Posterior cingulate gyrus (tissue), 11 donors: ENCODE data around the gene NQO2.
A peak's percentile ranks its signal among the peaks of the same experiment; 100 is the strongest.
"Not testable (repeated sequence)": the region's sequence is repeated elsewhere in the genome, so short reads cannot be mapped to it uniquely, and the experiment has no call there.

Experiments
- DNase-seq, 10 donors: peaks; one replicate each; pipeline versions ENCODE4 v3.0.0 to v3.0.0-alpha.2; 2020 to 2021; ENCODE audit warnings: mixed read lengths in 3 of 10
- intact Hi-C: fragments of 100-400 bp; cut with DNase I; formaldehyde crosslinking; loops from one replicate; pipeline ENCODE4 v1.15.1; 2023

Gene NQO2

DNA sequence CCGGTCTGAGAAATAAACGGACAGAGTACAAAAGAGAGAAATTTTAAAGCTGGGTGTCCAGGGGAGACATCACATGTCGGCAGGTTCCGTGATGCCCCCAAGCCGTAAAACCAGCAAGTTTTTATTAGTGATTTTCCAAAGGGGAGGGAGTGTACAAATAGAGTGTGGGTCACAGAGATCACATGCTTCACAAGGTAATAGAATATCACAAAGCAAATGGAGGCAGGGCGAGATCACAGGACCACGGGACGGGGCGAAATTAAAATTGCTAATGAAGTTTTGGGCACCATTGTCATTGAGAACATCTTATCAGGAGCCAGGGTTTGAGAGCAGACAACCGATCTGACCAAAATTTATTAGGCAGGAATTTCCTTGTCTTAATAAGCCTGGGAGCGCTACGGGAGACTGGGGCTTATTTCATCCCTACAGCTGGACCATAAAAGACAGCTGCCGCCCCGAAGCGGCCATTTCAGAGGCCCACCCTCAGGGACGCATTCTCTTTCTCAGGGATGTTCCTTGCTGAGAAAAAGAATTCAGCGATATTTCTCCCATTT is 9.1 kb downstream of the NQO2 start:
- intact Hi-C loops = not testable (repeated sequence)
- DNase-seq = peak in 1 of 10 donors; percentile 17

DNA sequence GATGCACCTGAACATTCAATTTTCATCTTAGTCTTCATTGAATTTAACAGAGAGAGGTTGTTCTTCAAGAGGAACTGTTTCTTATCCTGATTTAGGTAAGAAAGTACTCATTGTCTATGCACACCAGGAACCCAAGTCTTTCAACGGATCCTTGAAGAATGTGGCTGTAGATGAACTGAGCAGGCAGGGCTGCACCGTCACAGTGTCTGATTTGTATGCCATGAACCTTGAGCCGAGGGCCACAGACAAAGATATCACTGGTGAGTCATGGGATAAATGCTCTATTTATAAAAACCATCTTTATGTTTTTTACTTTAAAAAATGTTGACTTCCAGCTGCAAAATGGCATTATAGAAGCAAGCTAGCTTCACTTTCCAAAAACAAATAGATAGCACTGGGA is 10.2 kb downstream of the NQO2 start:
- intact Hi-C loops = no loop called here
- no peak for DNase-seq

DNA sequence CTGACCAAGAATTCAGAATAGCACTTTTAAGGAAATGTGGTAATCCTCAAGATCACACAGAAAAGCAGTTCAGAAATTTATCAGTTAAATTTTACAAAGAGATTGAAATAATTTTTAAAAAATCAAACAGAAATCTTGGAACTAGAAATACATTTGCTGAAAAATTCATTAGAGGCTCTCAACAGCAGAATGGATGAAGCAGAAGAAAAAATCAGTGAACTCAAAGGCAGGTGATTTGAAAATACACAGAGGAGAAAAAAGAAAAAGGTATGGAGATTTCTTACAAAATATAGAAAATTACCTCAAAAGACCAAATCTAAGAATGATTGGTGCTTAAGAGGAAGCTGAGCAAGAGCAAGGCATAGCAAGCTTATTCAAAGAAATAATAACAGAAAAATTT is 11.5 kb downstream of the NQO2 start:
- no peak for DNase-seq
- intact Hi-C loops = no loop called here

DNA sequence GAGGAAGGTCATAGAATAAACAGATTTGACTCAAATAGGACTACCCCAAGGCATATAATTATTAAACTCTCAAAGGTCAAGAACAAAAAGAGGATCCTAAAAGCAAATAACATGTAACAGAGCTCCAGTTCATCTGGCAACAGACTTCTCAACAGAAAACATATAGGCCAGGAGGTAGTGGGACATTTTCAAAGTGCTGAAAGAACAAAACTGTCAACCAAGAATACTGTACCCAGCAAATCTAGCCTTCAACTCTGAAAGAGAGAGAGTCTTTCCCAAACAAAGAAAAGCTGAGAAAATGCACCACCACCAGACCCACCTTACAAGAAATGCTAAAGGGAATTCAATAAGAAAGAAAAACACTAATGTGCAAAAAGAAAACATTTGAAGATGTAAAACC is 11.9 kb downstream of the NQO2 start:
- no peak for DNase-seq
- intact Hi-C loops = no loop called here

DNA sequence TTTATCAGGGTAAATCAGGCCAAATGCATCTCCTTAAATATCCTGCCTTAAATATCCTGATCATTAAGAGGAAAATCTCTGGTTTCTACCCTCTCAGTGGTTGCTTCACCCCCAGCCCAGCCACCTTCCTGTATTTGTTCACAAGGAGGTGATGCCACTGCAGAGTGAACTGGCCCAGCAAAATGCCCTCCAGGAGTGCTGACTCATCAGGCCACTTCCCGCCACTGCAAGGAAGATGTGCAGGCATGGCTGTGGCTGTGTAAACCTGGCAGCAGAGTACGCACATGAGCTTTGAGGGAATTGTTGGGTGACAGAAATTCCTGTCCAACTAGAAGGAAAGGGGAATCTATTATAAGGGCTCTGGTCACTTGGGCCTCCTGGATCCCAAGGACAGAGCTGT is 13.8 kb downstream of the NQO2 start:
- no peak for DNase-seq
- intact Hi-C loops = no loop called here

DNA sequence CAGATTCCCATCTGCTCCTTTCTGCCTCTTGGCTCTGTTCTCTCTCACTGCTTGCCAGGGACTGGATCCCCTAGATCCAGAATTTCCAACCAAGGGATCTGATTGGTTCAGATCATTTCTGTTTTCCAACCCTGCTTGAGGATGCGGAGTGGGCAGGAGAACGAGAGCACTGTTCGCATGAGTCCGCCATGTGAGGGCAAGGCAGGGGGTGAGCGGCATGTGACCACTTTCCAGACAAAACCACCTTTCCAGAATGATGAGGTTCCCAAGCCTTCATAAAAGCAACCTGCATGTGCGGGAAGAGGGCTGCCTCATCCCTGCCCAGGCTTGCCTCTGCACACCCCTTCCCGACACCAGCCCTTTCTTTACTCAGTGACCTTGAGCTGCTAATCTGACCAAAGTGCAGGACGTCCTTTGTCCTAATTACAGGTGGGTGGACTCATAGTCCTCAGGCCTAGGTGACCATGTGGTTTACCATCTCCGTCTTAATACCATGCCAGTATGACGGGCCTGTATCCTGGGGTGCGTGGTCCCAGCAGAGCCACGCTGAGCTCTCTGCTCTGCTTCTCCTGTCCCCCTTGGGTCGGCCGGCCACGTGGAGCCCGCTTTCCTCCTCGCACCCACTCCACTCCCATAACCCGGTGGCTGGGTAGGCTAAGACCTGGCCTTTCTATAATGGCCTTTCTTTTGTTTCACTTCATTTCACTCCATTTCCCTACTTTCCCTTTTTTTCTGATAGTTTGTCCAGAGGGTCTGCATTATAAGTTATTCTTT is 14.4 kb downstream of the NQO2 start:
- DNase-seq = no peak
- intact Hi-C loops = no loop called here

DNA sequence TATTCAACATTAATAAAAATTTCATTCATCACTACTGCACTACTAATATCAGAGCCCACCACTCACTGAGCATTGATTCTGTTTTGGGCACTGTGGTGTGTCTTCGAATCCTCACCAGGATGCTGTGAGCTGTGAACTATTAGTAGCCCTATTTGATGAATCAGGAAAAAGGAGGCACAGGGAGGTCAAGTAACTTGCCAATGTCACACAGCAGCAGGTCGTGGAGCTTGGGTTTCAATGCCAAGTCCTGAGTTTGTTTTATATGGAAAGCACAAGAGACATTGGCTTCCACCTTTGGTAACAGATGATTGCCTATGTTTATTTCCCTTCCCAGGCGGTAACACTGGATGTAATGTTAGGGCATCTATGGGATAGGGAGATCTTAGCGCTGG is 15.0 kb downstream of the NQO2 start:
- DNase-seq = no peak
- intact Hi-C loops = no loop called here

DNA sequence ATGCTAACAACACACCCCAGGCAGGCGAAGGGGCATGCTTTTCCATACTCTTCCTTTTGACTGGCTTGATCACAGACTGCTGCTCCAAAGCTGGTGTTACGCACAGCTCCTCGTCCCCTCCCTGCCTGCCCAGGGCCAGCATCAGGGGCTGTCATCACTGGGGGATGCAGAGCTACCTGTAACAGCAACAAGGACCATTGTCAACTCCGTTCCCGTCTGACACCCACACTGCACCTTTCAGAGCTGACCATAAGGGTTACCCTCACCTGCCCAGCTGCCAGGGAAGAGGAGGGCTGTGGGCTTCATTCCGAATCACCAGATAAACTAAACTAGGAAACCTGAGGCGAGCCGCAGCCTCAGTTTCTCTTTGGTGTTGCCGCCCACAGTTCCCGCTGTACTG is 15.4 kb downstream of the NQO2 start:
- intact Hi-C loops = no loop called here
- DNase-seq = no peak

DNA sequence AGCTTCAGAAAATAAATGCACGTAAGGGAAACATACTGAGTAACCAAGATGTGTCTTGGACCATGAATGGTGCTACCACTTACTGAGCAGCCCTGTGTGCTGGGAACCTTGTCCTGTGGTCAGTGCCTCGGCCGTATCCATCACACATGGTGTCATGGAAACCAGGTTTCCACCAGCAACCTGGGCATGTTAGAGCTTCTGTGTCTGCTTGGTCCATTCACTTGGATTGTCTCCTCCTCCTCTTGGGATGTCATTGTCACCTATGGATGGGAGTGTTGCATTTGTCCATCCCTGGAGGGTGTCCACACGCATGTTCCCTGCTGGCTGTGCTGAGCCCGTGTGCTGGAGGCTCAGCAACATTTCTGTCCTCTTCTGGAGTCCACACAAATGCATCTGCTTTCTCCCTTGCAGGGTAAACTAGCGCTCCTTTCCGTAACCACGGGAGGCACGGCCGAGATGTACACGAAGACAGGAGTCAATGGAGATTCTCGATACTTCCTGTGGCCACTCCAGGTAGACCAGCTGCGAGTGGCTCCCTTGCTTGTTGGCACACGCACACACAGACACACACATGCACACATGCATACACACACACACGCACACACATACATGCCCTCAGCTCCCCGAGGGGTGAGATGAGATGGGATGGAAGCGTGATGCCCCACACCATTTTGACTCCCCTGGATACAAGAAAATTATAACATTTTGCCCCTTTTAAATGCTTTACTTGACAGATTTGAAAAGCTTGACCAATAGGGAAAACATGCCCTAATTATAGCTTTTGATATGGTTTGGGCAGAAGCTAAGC is 17.0 kb downstream of the NQO2 start:
- intact Hi-C loops = no loop called here

DNA sequence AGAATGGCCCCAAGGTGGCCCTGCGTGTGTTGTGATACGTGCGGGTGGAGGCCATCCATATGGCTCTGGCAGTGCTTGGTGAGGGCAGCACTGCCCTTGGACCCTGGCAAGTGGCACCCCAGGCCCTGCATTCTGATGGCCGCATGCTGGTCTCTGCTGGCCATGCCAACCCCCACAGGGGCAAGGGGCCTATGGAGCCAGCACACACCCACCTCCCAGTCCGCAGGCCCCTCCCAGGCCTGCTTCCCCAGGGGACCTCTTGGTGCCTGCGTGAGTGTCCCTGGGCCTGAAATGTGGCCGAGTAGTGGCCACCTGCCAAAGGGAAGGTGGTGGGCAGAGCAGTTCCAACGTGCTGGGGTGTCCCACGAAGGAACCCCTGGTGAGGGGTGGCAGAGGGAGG is 17.6 kb downstream of the NQO2 start:
- no peak for DNase-seq
- intact Hi-C loops = no loop called here

More for the DNA sequence above, 17.0 kb downstream of the NQO2 start:
- DNase-seq = no peak

DNA sequence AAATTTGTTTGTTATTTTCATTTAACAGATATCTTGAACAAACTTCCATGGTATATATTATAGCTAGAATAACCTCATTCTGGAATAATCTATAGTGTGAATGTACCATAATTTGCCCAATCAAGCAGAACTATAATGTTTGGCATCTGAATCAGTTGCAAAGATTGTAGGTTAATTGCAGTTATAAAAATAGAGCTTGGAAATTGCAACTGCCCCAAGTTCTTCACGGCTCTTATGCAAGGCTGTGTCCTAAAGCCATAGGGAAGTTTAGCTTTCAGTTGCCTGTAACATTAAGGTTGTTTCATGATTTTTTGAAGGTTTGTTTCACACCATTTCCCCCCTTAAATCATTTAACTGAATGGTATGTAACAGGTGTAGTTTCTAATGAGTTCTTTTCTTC is 19.4 kb downstream of the NQO2 start:
- intact Hi-C loops = no loop called here
- DNase-seq = no peak

DNA sequence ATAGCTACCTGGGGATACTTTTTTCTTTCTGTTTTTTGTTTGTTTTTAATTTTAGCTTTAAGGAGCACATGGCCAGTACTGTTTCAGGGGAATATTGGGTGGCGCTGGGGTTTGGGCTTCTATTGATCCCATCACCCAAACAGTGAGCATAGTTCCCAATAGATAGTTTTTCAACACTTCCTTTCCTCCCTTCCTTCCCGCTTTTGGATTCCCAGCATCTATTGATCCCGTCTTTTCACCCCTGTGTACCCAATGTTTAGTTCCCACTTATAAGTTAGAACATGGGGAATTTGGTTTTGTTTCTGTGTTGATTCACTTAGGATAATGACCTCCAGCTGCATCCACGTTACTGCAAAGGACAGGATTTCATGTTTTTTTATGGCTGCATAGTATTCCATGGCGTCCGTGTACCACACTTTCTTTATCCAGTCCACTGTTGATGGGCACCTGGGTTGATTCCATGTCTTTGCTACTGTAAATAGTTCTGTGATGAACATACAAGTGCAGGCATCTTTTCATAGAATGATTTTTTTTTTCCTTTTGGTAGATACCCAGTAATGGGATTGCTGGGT is 20.1 kb downstream of the NQO2 start:
- intact Hi-C loops = no loop called here
- DNase-seq = no peak

DNA sequence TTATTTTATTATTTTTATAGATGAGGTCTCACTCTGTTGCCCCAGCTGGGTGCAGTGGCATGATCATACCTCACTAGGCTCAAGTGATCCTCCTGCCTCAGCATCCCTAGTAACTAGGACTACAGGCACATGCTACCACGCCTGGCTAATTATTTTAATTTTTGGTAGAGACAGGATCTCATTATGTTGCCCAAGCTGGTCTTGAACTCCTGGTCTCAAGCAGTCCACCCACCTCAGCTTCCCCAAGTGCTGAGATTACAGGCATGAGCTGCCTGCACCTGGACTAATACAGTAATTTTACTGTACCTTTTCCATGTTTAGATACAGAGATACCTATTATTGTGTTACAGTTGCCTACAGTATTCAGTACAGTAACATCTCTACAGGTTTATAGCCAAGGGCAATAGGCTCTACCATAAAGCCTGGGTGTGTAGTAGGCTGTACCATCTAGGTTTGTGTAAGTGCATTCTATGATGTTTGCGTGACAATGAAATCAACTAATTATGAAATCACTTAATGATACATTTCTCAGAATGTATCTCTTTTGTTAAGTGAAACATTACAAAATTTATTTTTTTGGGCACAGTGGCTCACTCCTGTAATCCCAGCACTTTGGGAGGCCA is 21.4 kb downstream of the NQO2 start:
- intact Hi-C loops, DNase-seq: not testable (repeated sequence)

DNA sequence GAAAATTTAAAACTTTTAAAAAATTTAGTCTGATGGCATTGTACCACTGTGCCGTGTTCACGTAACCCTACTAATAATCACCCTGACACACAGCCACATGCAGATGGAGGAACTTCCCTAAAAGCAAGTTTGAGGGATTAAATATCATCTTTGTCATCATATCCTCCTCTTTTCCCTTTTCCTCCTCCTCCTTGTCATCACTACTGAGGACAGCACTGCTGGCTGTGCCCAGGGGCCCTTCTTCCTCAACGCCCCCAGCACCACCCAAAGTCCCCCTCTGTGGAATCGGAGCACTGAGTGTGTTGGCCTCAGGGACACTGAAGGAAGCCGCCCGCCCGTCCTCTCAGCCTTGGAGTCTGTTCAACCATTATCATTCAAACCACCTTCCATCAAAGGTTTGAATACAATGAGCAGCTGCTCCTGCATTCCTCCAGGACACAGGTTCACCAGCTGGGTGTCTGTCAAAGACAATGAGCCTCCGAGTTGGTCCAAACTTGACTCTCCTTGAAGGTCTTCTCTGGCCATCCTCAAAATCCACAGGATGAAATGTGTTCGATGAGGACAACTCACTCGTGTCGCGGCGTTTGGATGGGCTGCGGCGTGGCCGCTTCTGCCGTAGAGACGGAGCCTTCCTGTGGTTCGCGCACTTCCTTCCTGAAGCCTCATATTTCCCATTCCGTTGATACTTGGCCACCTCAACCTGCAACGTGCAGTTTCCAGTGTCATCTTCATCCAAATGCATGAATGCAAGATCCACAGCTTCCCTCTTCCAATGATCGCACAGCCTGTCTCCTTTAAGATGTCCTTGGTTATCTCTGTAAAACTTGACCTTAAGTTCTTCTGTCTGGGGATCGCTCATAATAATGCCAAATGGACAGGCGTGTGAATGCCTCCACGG is 23.3 kb downstream of the NQO2 start:
- peak in 1 of 10 donors; percentile 84 for DNase-seq
- intact Hi-C loops = no loop called here

DNA sequence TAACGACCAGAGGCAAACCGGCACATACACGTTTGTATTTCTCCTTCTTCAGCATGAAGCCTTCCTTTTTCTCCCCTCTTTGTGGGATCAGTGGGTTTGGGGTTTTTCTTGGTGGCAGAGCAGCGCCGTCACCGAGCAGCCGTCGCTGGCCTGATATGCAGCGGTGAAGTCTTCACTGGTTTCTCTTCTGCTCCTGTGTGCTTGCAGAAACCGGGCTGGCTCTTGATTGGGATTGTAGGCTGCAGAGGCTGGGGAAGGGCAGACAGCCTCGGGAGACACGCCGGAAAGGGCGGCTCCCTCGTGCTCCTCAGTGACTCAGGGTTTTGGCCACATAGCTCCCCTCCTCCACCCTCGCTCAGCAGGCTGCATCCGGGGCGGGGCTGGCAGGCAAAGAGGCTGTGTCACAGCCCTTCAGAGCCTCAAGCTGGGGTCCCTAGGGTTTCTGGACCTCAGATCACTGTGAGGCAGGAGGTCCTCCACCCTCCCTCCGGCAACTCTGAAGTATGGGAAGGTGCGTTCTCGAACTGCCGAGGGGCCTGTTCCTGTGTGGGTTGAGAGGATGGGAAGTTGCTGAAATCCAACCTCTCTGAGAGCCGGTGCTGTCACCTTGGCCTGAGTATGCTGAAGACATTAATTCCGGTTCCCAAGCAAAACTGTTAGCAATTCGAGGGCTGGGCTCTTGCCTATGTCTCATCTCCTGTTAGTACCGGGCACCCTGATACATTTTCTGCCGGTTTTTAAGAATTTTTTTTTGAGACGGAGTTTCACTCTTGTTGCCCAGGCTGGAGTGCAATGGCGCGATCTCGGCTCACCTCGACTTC is 24.2 kb downstream of the NQO2 start:
- intact Hi-C loops = no loop called here
- peak; percentile 19 to 92 (median 46) for DNase-seq

DNA sequence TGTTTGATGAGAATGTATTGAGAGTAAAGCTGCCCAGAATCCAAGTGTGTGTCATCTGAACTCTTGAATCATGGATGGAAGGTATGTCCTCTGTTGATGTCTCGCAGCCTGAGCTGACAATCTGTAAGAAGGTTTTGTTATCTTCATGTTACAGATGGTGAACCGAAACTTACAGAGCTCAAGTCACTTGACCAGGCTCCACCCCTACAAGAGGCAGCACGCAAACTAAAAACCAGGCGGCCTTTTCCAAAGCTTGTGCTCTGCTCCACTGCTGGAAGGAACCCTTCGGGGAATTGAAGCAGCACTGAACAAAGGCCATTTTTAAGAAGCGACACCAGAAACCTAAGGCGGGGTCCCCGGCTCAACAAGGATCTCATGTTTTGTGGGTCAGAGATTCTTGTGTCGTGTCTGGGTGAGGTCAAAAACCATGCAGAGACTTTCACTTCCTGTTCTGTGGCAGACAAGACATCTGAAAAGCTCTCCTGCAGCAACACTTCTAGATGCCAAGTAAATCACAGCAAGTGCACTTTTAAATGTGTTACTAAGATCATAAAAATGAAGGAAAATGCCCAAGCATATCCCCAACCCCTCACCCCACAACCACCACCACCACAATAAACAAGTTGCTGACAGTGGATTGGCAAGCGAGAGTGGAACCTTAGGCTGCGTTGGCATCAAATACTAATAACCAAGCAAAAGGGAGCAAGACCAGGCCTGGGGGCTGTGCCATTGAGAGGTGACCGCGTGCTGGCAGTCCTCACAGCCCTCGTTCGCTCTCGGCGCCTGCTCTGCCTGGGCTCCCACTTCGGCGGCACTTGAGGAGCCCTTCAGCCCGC is 27.3 kb downstream of the NQO2 start:
- intact Hi-C loops = no loop called here
- peak in 1 of 10 donors; percentile 63 for DNase-seq

DNA sequence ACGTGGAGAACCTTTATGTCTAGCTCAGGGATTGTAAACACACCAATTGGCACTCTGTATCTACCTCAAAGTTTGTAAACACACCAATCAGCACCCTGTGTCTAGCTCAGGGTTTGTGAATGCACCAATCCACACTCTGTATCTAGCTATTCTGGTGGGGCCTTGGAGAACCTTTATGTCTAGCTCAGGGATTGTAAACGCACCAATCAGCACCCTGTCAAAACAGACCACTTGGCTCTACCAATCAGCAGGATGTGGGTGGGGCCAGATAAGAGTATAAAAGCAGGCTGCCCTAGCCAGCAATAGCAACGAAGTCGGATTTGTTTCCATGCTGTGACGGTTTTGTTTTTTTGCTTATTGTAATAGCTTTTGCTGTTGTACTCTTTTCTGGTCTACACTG is 28.5 kb downstream of the NQO2 start:
- DNase-seq, intact Hi-C loops: not testable (repeated sequence)
